Heart right ventricle (tissue), 16 donors: ENCODE measurements around the gene CC2D2A. TPM values are rescaled to one million over a fixed set of nuclear protein-coding genes. Genes with fewer than 3 reads are reported as not detected.

Source experiments
- ATAC-seq, 8 donors: fragments of 200-7000 bp; cut with Tn5 transposase; one replicate each; pipeline ENCODE4 v1.9.1; 2020; ENCODE audit warnings: mild to moderate bottlenecking in 8 of 8, moderate library complexity in 8 of 8, moderate number of reproducible peaks in 1 of 8
- DNase-seq, 2 donors: peaks; one replicate each; pipeline ENCODE4 v3.0.0-alpha.2; 2020
- H3K27ac ChIP-seq, 10 donors: fragments of 200-600 bp; sonication (generic) in 2 of 10; one replicate each; pipeline versions ENCODE4 v1.5.0 to v1.8.0; 2020 to 2022; ENCODE audit warnings: mild to moderate bottlenecking in 3 of 10
- H3K27me3 ChIP-seq, 7 donors: fragments of 200-600 bp; one replicate each; pipeline ENCODE4 v1.8.0; 2021 to 2022; ENCODE audit warnings: mild to moderate bottlenecking in 2 of 7
- H3K36me3 ChIP-seq, 9 donors: fragments of 200-600 bp; sonication (generic) in 1 of 9; one replicate each; pipeline versions ENCODE4 v1.5.0 to v1.8.0; 2020 to 2022; ENCODE audit warnings: mild to moderate bottlenecking in 2 of 9
- H3K4me1 ChIP-seq, 9 donors: fragments of 200-600 bp; sonication (generic) in 1 of 9; one replicate each; pipeline versions ENCODE4 v1.5.0 to v1.8.0; 2020 to 2022; ENCODE audit warnings: mild to moderate bottlenecking in 4 of 9
- H3K4me3 ChIP-seq, 10 donors: fragments of 200-600 bp; sonication (generic) in 2 of 10; one replicate each; pipeline versions ENCODE4 v1.5.0 to v1.8.0; 2020 to 2022; ENCODE audit warnings: mild to moderate bottlenecking in 7 of 10, moderate library complexity in 2 of 10
- H3K9me3 ChIP-seq, 11 donors: fragments of 200-600 bp in 10 of 11; sonication (generic) in 2 of 11; one replicate each; pipeline versions ENCODE4 v1.5.0 to v1.8.0; 2013 to 2022; ENCODE audit warnings: mild to moderate bottlenecking in 2 of 11, control low read depth in 1 of 11, moderate library complexity in 1 of 11
- CTCF ChIP-seq, 9 donors: fragments of 200-600 bp; sonication (generic) in 2 of 9; IDR thresholded peaks; one replicate each; pipeline versions ENCODE4 v1.5.0 to v1.8.0; 2021 to 2022; ENCODE audit warnings: antibody characterized with exemption in 9 of 9, mild to moderate bottlenecking in 5 of 9, moderate library complexity in 1 of 9
- WGBS, 2 donors: extraction: QIAGEN DNeasy Blood & Tissue Kit; methylation state at CpG; one replicate each; pipeline ENCODE4 v1.1.7; 2013; ENCODE audit warnings: inconsistent platforms in 1 of 2; 5-methylcytosine and 5-hydroxymethylcytosine counted together
- intact Hi-C, 10 donors: fragments of 100-400 bp; cut with DNase I; formaldehyde crosslinking; loops; one replicate each; pipeline versions ENCODE4 v1.11.1 to v1.14.2; 2022
- polyA plus RNA-seq, 2 donors: library from polyadenylated mRNA; stranded (reverse); fragments of 200-250 nt; gene quantifications; one replicate each; pipeline ENCODE4 v1.2.3, GENCODE V29; 2013
- total RNA-seq, 10 donors: library from RNA; stranded (reverse); fragmentation: NEBNext Ultra II Directional in 3 of 10; extraction: Animal tissue kit (Norgen Biotek cat#: 25700) in 3 of 10; gene quantifications; one replicate each; pipeline versions ENCODE4 v1.2.1 to v1.2.4, GENCODE V29; 2021 to 2023
- donor health status: Arrhythmogenic right ventricular cardiomyopathy.
- donor health status: ischemic (EF 13 %, LVEDD 7.1; RV severe dilation, severe dysfunction).
- donor health status: healthy with polysubstance abuse.
- donor health status: DM: no; HTN: yes; CAD: no.
- donor health status: DM: no; HTN: no; CAD: no.
- donor health status: ischemic (EF 25% LVEDD 6.9; RV normal size, moderate dysfunction).
- donor health status: ischemic (EF 25% LVEDD 5.7; RV mildly dilated, moderate dysfunction).
- donor health status: healthy.
- donor health status: DM: yes; HTN: yes; CAD: no.
- donor health status: Ischemic cardiomyopathy.
- donor health status: ischemic (EF 35%, LVEDD 5.7; RV mildly dilated, moderate dysfunction).
- donor health status: nonischemic (EF 11% LVEDD 7.7; RV severe dilation, severe dysfunction).
- donor health status: DM: yes; HTN: yes; CAD: no.
- donor health status: PGD.
- donor health status: ischemic (EF 29% LVEDD 5.4; RV normal size, mild dysfunction).
- donor health status: nonischemic (EF 23%, LVEDD 6.1; RV moderate dilation, normal function).

Gene CC2D2A
- total and polyA plus RNA-seq, 12 donors = 3.2 to 10.8 (median 7.6) TPM

GRCh38 chr4:15479089-15479912, 9.6 kb downstream of the CC2D2A start:
- no peaks in the 10 kb centered on the region for H3K27me3 ChIP-seq
- intact Hi-C loops = loop anchor here in 8 of 10 donors (5.0 to 10.0 kb wide), 7 partner anchors 166 to 516 kb away; partner anchors contain the start of gene FBXL5 (in 4 of the 8)
- H3K27ac ChIP-seq = peak overlapping the region in 9 of 10 donors; percentile 57 to 78 (median 68)
- DNase-seq = peak in 1 of 2 donors; percentile 43
- TF ChIP-seq CTCF (IDR thresholded peaks at IDR 0.05) = peak; percentile 24 to 78 (median 66)
- peaks cover 0 to 28% (median 0%) of the 10 kb centered on the region in 9 donors for H3K4me1 ChIP-seq
- peaks cover 0 to 62% (median 0%) of the 10 kb centered on the region in 9 donors for H3K36me3 ChIP-seq
- WGBS, 2 donors = 31 to 40% methylated on average over 11 of the region's 11 CpGs
- peak overlapping the region in 9 of 10 donors; percentile 20 to 51 (median 42) for H3K4me3 ChIP-seq
- ATAC-seq = peak; percentile 72 to 90 (median 82)
- no peaks in the 10 kb centered on the region for H3K9me3 ChIP-seq

GRCh38 chr4:15479913-15480185, 10.2 kb downstream of the CC2D2A start:
- Histone ChIP-seq H3K9me3 (peaks cover 0 to 2% (median 0%) of the 10 kb centered on the region in 11 donors), H3K4me3 (peak overlapping the region in 8 of 10 donors; percentile 20 to 51 (median 42)), H3K36me3 (peaks cover 0 to 62% (median 0%) of the 10 kb centered on the region in 9 donors), H3K27ac (peak overlapping the region in 9 of 10 donors; percentile 57 to 78 (median 68)), H3K27me3 (no peaks in the 10 kb centered on the region), H3K4me1 (peaks cover 0 to 28% (median 0%) of the 10 kb centered on the region in 9 donors)
- intact Hi-C loops = loop anchor here in 9 of 10 donors (5.0 to 10.0 kb wide), 8 partner anchors 165 to 515 kb away; partner anchors contain the start of gene FBXL5 (in 4 of the 9)
- 59 to 60% methylated on average over 3 of the region's 3 CpGs for WGBS, 2 donors
- TF ChIP-seq CTCF (IDR thresholded peaks at IDR 0.05) = no peak
- ATAC-seq (peak in 5 of 8 donors; percentile 15 to 57 (median 28)), DNase-seq (no peak)

- DNase-seq (no peak), ATAC-seq (no peak)
- Histone ChIP-seq H3K27ac (peak overlapping the region in 5 of 10 donors; percentile 23 to 63 (median 52)), H3K4me3 (no peak overlapping the region), H3K9me3 (peaks cover 0 to 21% (median 0%) of the 10 kb centered on the region in 11 donors), H3K4me1 (peaks cover 0 to 28% (median 0%) of the 10 kb centered on the region in 9 donors), H3K27me3 (no peaks in the 10 kb centered on the region), H3K36me3 (peaks cover 0 to 45% (median 0%) of the 10 kb centered on the region in 9 donors)
- intact Hi-C loops = loop anchor here in 3 of 10 donors (5.0 to 10.0 kb wide), 3 partner anchors 170 to 475 kb away; no protein-coding TSS in a partner anchor
- no peak for TF ChIP-seq CTCF (IDR thresholded peaks at IDR 0.05)
- 91 to 92% methylated on average over 2 of the region's 2 CpGs for WGBS, 2 donors
Measured at GRCh38 chr4:15481961-15482745, 12.5 kb downstream of the CC2D2A start.

- Histone ChIP-seq H3K36me3 (peaks cover 0 to 49% (median 0%) of the 10 kb centered on the region in 9 donors), H3K27me3 (no peaks in the 10 kb centered on the region), H3K9me3 (peaks cover 0 to 28% (median 0%) of the 10 kb centered on the region in 11 donors), H3K4me1 (peaks cover 0 to 28% (median 0%) of the 10 kb centered on the region in 9 donors), H3K4me3 (no peak overlapping the region), H3K27ac (peak overlapping the region in 5 of 10 donors; percentile 23 to 63 (median 52))
- intact Hi-C loops = loop anchor here in 3 of 10 donors (5.0 to 10.0 kb wide), 3 partner anchors 169 to 474 kb away; no protein-coding TSS in a partner anchor
- TF ChIP-seq CTCF (IDR thresholded peaks at IDR 0.05) = no peak
- ATAC-seq (no peak), DNase-seq (no peak)
- WGBS, 2 donors = 64 to 70% methylated on average over 2 of the region's 2 CpGs
Measured at GRCh38 chr4:15482842-15483241, 13.2 kb downstream of the CC2D2A start.
